T-cell (primary cell): ENCODE results near the gene HOXC9. TPM values are rescaled to one million over a fixed set of nuclear protein-coding genes. Genes with fewer than 3 reads are reported as not detected.

ENCODE experiments used
- ATAC-seq, 4 experiments: fragments of 200-7000 bp in 3 of 4; fragments of 150-1000 bp in 1 of 4; cut with Tn5 transposase; replicated peaks in 1 of 4; 1 replicate in 3 of 4; 2 replicates in 1 of 4; pipeline ENCODE4 v1.10.0; 2021; ENCODE audit warnings: moderate library complexity in 3 of 4, mild to moderate bottlenecking in 2 of 4, moderate number of reproducible peaks in 1 of 4
- CTCF ChIA-PET, 2 donors: fragments of 300-600 bp; sonication (Branson Sonifier 250); formaldehyde crosslinking; loops; one replicate each; lab custom pipeline; 2022; ENCODE audit warnings: antibody characterized with exemption in 2 of 2; lab: Charles Lee
- POLR2A ChIA-PET, 2 donors: fragments of 300-600 bp; sonication (Branson Sonifier 250); formaldehyde crosslinking; loops; one replicate each; lab custom pipeline; 2022; ENCODE audit warnings: antibody characterized with exemption in 2 of 2; lab: Charles Lee
- DNase-seq, 35 experiments: peaks; one replicate each; pipeline versions ENCODE4 v3.0.0 to v3.0.0-alpha.2; 2013 to 2023
- H3K27ac ChIP-seq: one replicate; pipeline ENCODE4 v1.5.1; 2013; ENCODE audit warnings: low read length
- H3K27me3 ChIP-seq, 2 experiments: replicated peaks in 1 of 2; 1 replicate in 1 of 2; 2 replicates in 1 of 2; pipeline versions ENCODE4 v1.6.1 to v1.7.0; 2013; ENCODE audit warnings: low read length in 1 of 2, mixed read lengths in 1 of 2; ENCODE audit not compliant: control insufficient read depth in 2 of 2, insufficient read depth in 2 of 2; ENCODE audit errors: extremely low read depth in 1 of 2
- H3K36me3 ChIP-seq, 2 donors: 1 replicate in 1 of 2; 2 replicates in 1 of 2; pipeline versions ENCODE4 v1.6.1 to v1.7.0; 2013; ENCODE audit warnings: low read length in 1 of 2; ENCODE audit not compliant: control insufficient read depth in 2 of 2, insufficient read depth in 1 of 2; ENCODE audit errors: extremely low read depth in 1 of 2
- H3K4me1 ChIP-seq, 2 experiments: 1 replicate in 1 of 2; 2 replicates in 1 of 2; pipeline versions ENCODE4 v1.6.1 to v1.7.0; 2013; ENCODE audit warnings: low read length in 2 of 2, mixed read lengths in 1 of 2; ENCODE audit not compliant: insufficient read depth in 2 of 2, control insufficient read depth in 1 of 2; ENCODE audit errors: extremely low read depth in 1 of 2
- H3K4me3 ChIP-seq, 2 donors: 1 replicate in 1 of 2; 2 replicates in 1 of 2; pipeline versions ENCODE4 v1.5.1 to v1.7.0; 2013; ENCODE audit warnings: mild to moderate bottlenecking in 2 of 2, low read length in 1 of 2, moderate library complexity in 1 of 2; ENCODE audit not compliant: control insufficient read depth in 1 of 2; ENCODE audit errors: extremely low read depth in 1 of 2
- H3K9me3 ChIP-seq: 2 replicates; pipeline ENCODE4 v1.7.0; 2013
- H3K27ac Mint-ChIP-seq, 2 donors: one replicate each; pipeline ENCODE4 v1.8.0; 2020 to 2021; ENCODE audit warnings: mild to moderate bottlenecking in 2 of 2, mixed read lengths in 2 of 2
- H3K27me3 Mint-ChIP-seq, 2 donors: one replicate each; pipeline ENCODE4 v1.8.0; 2021 to 2022; ENCODE audit warnings: mixed read lengths in 2 of 2
- H3K36me3 Mint-ChIP-seq: one replicate; pipeline ENCODE4 v1.8.0; 2021; ENCODE audit warnings: mixed read lengths
- H3K4me1 Mint-ChIP-seq, 3 donors: one replicate each; pipeline ENCODE4 v1.8.0; 2020 to 2022; ENCODE audit warnings: mixed read lengths in 3 of 3, mild to moderate bottlenecking in 1 of 3
- H3K4me3 Mint-ChIP-seq, 3 donors: one replicate each; pipeline ENCODE4 v1.8.0; 2020 to 2022; ENCODE audit warnings: mild to moderate bottlenecking in 3 of 3, mixed read lengths in 3 of 3, moderate library complexity in 3 of 3
- H3K9me3 Mint-ChIP-seq, 3 donors: one replicate each; pipeline ENCODE4 v1.8.0; 2020 to 2022; ENCODE audit warnings: mixed read lengths in 3 of 3
- whole genome bisulfite sequencing: methylation state at CpG from one replicate; pipeline ENCODE4 v1.1.5; 2013; ENCODE audit warnings: missing lambda C conversion rate; ENCODE audit not compliant: insufficient coverage; 5-methylcytosine and 5-hydroxymethylcytosine counted together
- total RNA-seq, 35 experiments: library from RNA in 6 of 35; stranded (reverse) in 6 of 35; fragments of 120-200 nt in 1 of 35; gene quantifications; one replicate each; pipeline versions ENCODE4 v1.2.1 to v1.2.4 and lab custom pipeline; 2013 to 2026

HOXC9 gene
- total RNA-seq, 5 donors from 2014 or later (not counting 1 experiment from before 2014, with no cell fraction given), result not detected

GRCh38 chr12:54031480-54031879, 31.5 kb downstream of the HOXC9 start:
- WGBS, result 61% methylated on average over 2 of the region's 16 CpGs
- POLR2A ChIA-PET, result interaction anchor here in 1 of 2 donors (1.1 kb wide), 1 partner anchor 159 kb away, joined by 8 read pairs; no protein-coding TSS in a partner anchor
- H3K4me3 Mint-ChIP-seq, result no peak overlapping the region

GRCh38 chr12:54032086-54032619, 32.2 kb downstream of the HOXC9 start:
- no peaks in the 10 kb centered on the region for H3K9me3 ChIP-seq
- Mint-ChIP-seq H3K4me3 (peak overlapping the region in 1 of 3 donors; percentile 68), H3K27ac (no peak overlapping the region), H3K36me3 (no peaks in the 10 kb centered on the region), H3K27me3 (peaks cover 64 to 83% of the 10 kb centered on the region in 2 donors), H3K4me1 (peaks cover 29 to 43% (median 33%) of the 10 kb centered on the region in 3 donors), H3K9me3 (peaks cover 0 to 4% (median 4%) of the 10 kb centered on the region in 3 donors)
- H3K36me3 ChIP-seq, result no peaks in the 10 kb centered on the region
- no peak overlapping the region for H3K27ac ChIP-seq
- 48% methylated on average over 5 of the region's 6 CpGs for WGBS
- no peak for ATAC-seq
- ChIA-PET CTCF (interaction anchor here (0.6 to 2.7 kb wide), 25 partner anchors 9 to 828 kb away, joined by 3 to 27 read pairs (median 3); no protein-coding TSS in a partner anchor), POLR2A (interaction anchor here (0.7 to 1.1 kb wide), 2 partner anchors 158 to 169 kb away, joined by 5 to 8 read pairs; no protein-coding TSS in a partner anchor)
- no peak overlapping the region for H3K4me3 ChIP-seq
- H3K27me3 ChIP-seq, result peaks cover 27 to 97% of the 10 kb centered on the region in 2 experiments
- no peak for DNase-seq
- H3K4me1 ChIP-seq, result peaks cover 0 to 51% of the 10 kb centered on the region in 2 experiments

More at GRCh38 chr12:54031480-54031879, 31.5 kb downstream of the HOXC9 start:
- H3K36me3 Mint-ChIP-seq, result no peaks in the 10 kb centered on the region
- ATAC-seq (no peak), DNase-seq (no peak)
- CTCF ChIA-PET, result interaction anchor here (0.6 to 2.7 kb wide), 4 partner anchors 14 to 160 kb away, joined by 5 to 27 read pairs (median 6); no protein-coding TSS in a partner anchor
- H3K9me3 ChIP-seq, result no peaks in the 10 kb centered on the region
- H3K9me3 Mint-ChIP-seq, result peaks cover 0 to 4% (median 4%) of the 10 kb centered on the region in 3 donors
- H3K4me1 ChIP-seq, result peaks cover 0 to 56% of the 10 kb centered on the region in 2 experiments
- no peak overlapping the region for H3K4me3 ChIP-seq
- H3K27me3 Mint-ChIP-seq, result peaks cover 71 to 84% of the 10 kb centered on the region in 2 donors
- H3K36me3 ChIP-seq, result no peaks in the 10 kb centered on the region
- H3K4me1 Mint-ChIP-seq, result peaks cover 31 to 49% (median 37%) of the 10 kb centered on the region in 3 donors
- peaks cover 27 to 95% of the 10 kb centered on the region in 2 experiments for H3K27me3 ChIP-seq
- H3K27ac Mint-ChIP-seq, result no peak overlapping the region
- H3K27ac ChIP-seq, result no peak overlapping the region

- no peaks in the 10 kb centered on the region for H3K9me3 ChIP-seq
- Mint-ChIP-seq H3K9me3 (peaks cover 0 to 4% (median 4%) of the 10 kb centered on the region in 3 donors), H3K4me3 (peak within 1 kb of the TSS; percentile 29 to 68 (median 37)), H3K4me1 (peaks cover 29 to 38% (median 33%) of the 10 kb centered on the region in 3 donors), H3K27ac (no peak within 1 kb of the TSS), H3K36me3 (no peaks in the 10 kb centered on the region), H3K27me3 (peaks cover 63 to 83% of the 10 kb centered on the region in 2 donors)
- no peaks in the 10 kb centered on the region for H3K36me3 ChIP-seq
- CTCF ChIA-PET, result interaction anchor here (0.6 to 2.7 kb wide), 26 partner anchors 9 to 827 kb away, joined by 3 to 27 read pairs (median 3); partner anchors contain the start of genes HOXC4 (in 1 of the 2) and HOXC8 (in 1 of the 2)
- H3K27ac ChIP-seq, result no peak within 1 kb of the TSS
- 8% methylated on average over 2 of the region's 12 CpGs for WGBS
- peaks cover 0 to 50% of the 10 kb centered on the region in 2 experiments for H3K4me1 ChIP-seq
- peaks cover 24 to 97% of the 10 kb centered on the region in 2 experiments for H3K27me3 ChIP-seq
- H3K4me3 ChIP-seq, result peak within 1 kb of the TSS; percentile 24 to 36
- POLR2A ChIA-PET, result interaction anchor here (0.6 to 1.1 kb wide), 4 partner anchors 24 to 169 kb away, joined by 3 to 8 read pairs (median 6); no protein-coding TSS in a partner anchor
- ATAC-seq, result peak in 1 of 4 experiments; percentile 41
- peak in 33 of 35 experiments; percentile 22 to 81 (median 53) for DNase-seq
Observed at GRCh38 chr12:54032627-54033100, 32.7 kb downstream of the HOXC9 start, which contains the start of gene HOXC5. TSS of gene HOXC5 (plus strand) at chr12:54033050. CDS start at chr12:54033123, 73 bp downstream.

- peak overlapping the region; percentile 24 to 36 for H3K4me3 ChIP-seq
- H3K27me3 Mint-ChIP-seq, result peaks cover 66 to 84% of the 10 kb centered on the region in 2 donors
- peaks cover 26 to 97% of the 10 kb centered on the region in 2 experiments for H3K27me3 ChIP-seq
- H3K4me1 Mint-ChIP-seq, result peaks cover 28 to 36% (median 33%) of the 10 kb centered on the region in 3 donors
- no peaks in the 10 kb centered on the region for H3K36me3 Mint-ChIP-seq
- WGBS, result 10% methylated on average over 41 of the region's 61 CpGs
- no peak overlapping the region for H3K27ac ChIP-seq
- H3K9me3 ChIP-seq, result no peaks in the 10 kb centered on the region
- H3K9me3 Mint-ChIP-seq, result peaks cover 0 to 4% (median 4%) of the 10 kb centered on the region in 3 donors
- H3K4me3 Mint-ChIP-seq, result peak overlapping the region in 2 of 3 donors; percentile 29 to 68
- CTCF ChIA-PET, result interaction anchor here (0.6 to 2.7 kb wide), 14 partner anchors 8 to 183 kb away, joined by 3 to 27 read pairs (median 4); partner anchors contain the start of genes HOXC4 (in 1 of the 2) and HOXC8 (in 1 of the 2)
- DNase-seq (no peak), ATAC-seq (peak in 1 of 4 experiments; percentile 17)
- H3K4me1 ChIP-seq, result peaks cover 0 to 47% of the 10 kb centered on the region in 2 experiments
- POLR2A ChIA-PET, result interaction anchor here in 1 of 2 donors (0.6 kb wide), 2 partner anchors 23 to 158 kb away, joined by 3 to 7 read pairs; no protein-coding TSS in a partner anchor
- H3K36me3 ChIP-seq, result no peaks in the 10 kb centered on the region
- H3K27ac Mint-ChIP-seq, result no peak overlapping the region
Observed at GRCh38 chr12:54033106-54033979, 33.4 kb downstream of the HOXC9 start.

GRCh38 chr12:54033980-54034784, 34.2 kb downstream of the HOXC9 start:
- ChIA-PET POLR2A (no interaction called here), CTCF (no interaction called here)
- Histone ChIP-seq H3K36me3 (no peaks in the 10 kb centered on the region), H3K27ac (no peak overlapping the region), H3K9me3 (no peaks in the 10 kb centered on the region), H3K4me1 (peaks cover 0 to 40% of the 10 kb centered on the region in 2 experiments), H3K27me3 (peaks cover 23 to 97% of the 10 kb centered on the region in 2 experiments), H3K4me3 (peak overlapping the region; percentile 10 to 24)
- no peak overlapping the region for H3K27ac Mint-ChIP-seq
- H3K4me3 Mint-ChIP-seq, result peak overlapping the region in 2 of 3 donors; percentile 47 to 68
- no peaks in the 10 kb centered on the region for H3K36me3 Mint-ChIP-seq
- H3K4me1 Mint-ChIP-seq, result peaks cover 23 to 31% (median 29%) of the 10 kb centered on the region in 3 donors
- H3K9me3 Mint-ChIP-seq, result peaks cover 0 to 4% (median 4%) of the 10 kb centered on the region in 3 donors
- WGBS, result 14% methylated on average over 32 of the region's 57 CpGs
- ATAC-seq, result peak; percentile 33 to 54 (median 46)
- H3K27me3 Mint-ChIP-seq, result peaks cover 67 to 88% of the 10 kb centered on the region in 2 donors
- no peak for DNase-seq
